GM18520 (cell line): Measurements from ENCODE around the gene RAB44.
"Not testable (repeated sequence)": the region's sequence is repeated elsewhere in the genome, so short reads cannot be mapped to it uniquely, and the experiment has no call there.

Experiments
- ATAC-seq: cut with Tn5 transposase; IDR thresholded peaks from one replicate; pipeline ENCODE4 v1.9.1; 2021; ENCODE audit not compliant: unreplicated experiment

Gene RAB44

GRCh38 chr6:36697481-36697903 is at the start of gene RAB44:
RAB44 (plus strand) TSS chr6:36697826; CDS start chr6:36704236, 6,410 bp downstream.
- ATAC-seq, result no peak

GRCh38 chr6:36649086-36649485 is 48.5 kb upstream of the RAB44 start:
- no peak for ATAC-seq

GRCh38 chr6:36649701-36650484 is 47.7 kb upstream of the RAB44 start:
- no peak for ATAC-seq

GRCh38 chr6:36650848-36651478 is 46.7 kb upstream of the RAB44 start:
- peak; percentile 50 for ATAC-seq

GRCh38 chr6:36651659-36652379 is 45.8 kb upstream of the RAB44 start:
- no peak for ATAC-seq

GRCh38 chr6:36654469-36654868 is 43.2 kb upstream of the RAB44 start:
- not testable (repeated sequence) for ATAC-seq

GRCh38 chr6:36655085-36655724 is 42.4 kb upstream of the RAB44 start:
- no peak for ATAC-seq

- no peak for ATAC-seq
Measured at GRCh38 chr6:36656441-36656840, 41.2 kb upstream of the RAB44 start.

- ATAC-seq, result no peak
Measured at GRCh38 chr6:36657271-36657670, 40.4 kb upstream of the RAB44 start.

GRCh38 chr6:36657942-36658544 is 39.6 kb upstream of the RAB44 start:
- ATAC-seq, result no peak

GRCh38 chr6:36659271-36659670 is 38.4 kb upstream of the RAB44 start:
- no peak for ATAC-seq

- ATAC-seq, result no peak
Measured at GRCh38 chr6:36660771-36661471, 36.7 kb upstream of the RAB44 start.

- ATAC-seq, result no peak
Measured at GRCh38 chr6:36662380-36662779, 35.2 kb upstream of the RAB44 start.

- no peak for ATAC-seq
Measured at GRCh38 chr6:36662827-36663256, 34.8 kb upstream of the RAB44 start.

- no peak for ATAC-seq
Measured at GRCh38 chr6:36663504-36664446, 33.9 kb upstream of the RAB44 start.

- ATAC-seq, result no peak
Measured at GRCh38 chr6:36665180-36665579, 32.4 kb upstream of the RAB44 start.

GRCh38 chr6:36666287-36666686 is 31.3 kb upstream of the RAB44 start:
- ATAC-seq, result no peak

- peak; percentile 81 for ATAC-seq
Measured at GRCh38 chr6:36666826-36667591, 30.6 kb upstream of the RAB44 start.
